ENCODE results near the gene NTPCR.
"Not testable (repeated sequence)": the region's sequence is repeated elsewhere in the genome, so short reads cannot be mapped to it uniquely, and the experiment has no call there.

Gene NTPCR, protein sequence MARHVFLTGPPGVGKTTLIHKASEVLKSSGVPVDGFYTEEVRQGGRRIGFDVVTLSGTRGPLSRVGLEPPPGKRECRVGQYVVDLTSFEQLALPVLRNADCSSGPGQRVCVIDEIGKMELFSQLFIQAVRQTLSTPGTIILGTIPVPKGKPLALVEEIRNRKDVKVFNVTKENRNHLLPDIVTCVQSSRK

DNA sequence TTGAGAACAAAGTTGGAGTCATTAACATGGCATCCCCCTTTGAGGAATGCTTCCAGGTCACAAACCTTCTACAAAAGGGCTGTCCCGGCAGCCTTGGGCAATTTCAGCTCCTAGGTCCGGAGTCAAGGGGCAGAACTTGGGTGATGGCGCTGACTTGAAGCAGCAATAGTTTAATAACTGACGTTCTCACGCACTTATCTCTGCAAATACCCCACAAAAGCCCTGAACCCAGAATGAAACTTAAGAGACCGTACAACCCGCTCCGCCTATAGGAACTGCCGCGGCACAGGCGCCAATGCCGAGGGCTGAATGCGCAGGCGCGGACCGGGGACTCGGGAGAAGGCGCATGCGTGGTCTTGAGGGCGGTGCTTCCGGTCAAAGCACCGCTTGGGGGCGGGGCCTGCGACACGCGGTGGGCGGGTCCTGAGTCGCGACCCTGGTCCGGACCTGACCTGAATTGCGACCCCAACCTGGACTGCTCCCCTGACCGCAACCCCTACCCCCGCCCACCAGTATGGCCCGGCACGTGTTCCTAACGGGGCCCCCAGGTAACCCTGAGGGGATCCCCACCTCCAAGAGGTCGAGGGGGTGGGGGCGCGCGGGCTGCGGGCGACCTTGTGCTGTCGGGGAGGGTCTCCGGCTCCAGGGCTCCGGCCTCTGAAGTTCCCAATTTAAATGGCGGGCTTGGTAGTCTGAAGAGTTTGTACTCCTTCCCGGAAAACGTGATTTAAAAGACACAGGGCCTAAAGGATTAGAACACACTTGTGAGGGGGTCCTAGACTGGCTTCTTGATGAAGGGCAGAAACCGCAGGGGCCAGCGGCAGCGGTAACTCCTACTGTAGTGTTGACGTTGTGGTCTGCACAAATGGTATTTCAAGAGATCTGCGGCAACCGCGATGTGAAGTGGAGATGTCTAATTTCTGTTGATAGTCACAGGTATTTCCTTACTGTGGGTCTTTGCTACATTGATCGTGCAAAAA is at the start of gene NTPCR:
NTPCR (plus strand) TSS at position 415 of the 980 bp plus-strand sequence; CDS start at position 515, 100 bp downstream.
- in situ Hi-C loops (cut with HindIII; ENCODE audit: low sequenced_read_pairs), result no loop called here

DNA sequence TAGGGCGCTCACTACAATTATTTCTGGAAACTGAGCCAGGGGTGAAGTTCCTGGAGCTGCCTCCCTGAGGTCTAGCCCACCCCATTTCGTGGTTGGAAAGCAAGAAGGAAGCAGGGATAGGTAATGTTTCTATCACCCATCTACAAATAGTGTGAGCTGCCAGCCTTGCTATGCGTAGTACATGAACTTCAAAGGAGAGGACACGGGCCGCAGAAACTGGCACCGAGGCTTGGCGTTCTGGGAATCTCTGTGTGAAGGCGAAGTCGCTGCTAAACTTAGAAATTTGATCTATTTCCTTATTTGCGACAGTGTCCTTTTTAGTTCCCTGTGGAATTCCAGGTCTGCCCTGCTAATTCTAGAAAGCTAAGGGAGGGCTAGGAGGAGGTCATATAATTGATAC is 49.6 kb upstream of the NTPCR start:
- in situ Hi-C loops (cut with HindIII; ENCODE audit: low sequenced_read_pairs), result no loop called here

DNA sequence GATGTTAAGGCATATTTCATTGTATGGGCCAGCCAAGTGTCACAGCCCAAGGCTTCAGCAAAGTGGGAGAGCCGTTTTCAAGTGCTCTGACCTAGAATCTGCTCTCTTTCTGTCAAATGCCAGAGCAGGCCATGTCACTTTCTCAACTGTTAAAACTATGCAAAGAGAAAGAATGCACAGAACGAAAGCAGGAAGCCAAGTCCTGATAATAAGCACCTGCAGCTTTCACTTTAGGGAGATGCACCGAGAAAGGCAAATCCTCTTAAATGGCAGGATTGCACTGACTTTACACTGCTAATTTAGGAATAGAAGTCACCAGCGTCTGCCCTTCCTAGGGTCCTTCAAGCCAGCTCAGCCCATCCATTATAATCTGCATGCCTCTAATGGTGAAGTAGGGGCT is 49.2 kb upstream of the NTPCR start:
- in situ Hi-C loops (cut with HindIII; ENCODE audit: low sequenced_read_pairs), result no loop called here

DNA sequence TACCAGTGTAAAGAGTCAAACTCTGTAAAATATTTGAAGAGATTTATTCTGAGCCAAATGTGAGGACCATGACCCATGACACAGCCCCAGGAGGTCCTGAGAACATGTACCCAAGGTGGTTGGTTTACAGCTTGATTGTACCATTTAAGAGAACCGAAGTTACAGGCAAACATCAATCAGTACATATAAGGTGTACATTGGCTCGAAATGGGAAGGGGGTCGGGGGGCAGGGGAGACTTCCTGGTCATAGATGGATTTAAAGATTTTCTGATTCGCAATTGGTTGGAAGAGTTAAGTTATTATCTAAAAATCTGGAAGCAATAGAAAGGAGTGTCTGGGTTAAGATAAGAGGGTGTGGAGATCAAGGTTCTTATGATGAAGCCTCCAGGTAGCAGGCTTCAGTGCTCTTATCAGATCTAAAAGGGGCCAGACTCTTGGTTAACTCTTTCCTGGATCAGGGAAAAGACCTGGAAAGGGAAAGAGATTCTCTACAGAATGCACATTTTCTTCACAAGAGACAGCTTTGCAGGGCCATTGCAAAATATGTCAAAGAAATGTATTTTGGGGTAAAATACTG is 47.5 kb upstream of the NTPCR start:
- in situ Hi-C loops (cut with HindIII; ENCODE audit: low sequenced_read_pairs), result no loop called here

DNA sequence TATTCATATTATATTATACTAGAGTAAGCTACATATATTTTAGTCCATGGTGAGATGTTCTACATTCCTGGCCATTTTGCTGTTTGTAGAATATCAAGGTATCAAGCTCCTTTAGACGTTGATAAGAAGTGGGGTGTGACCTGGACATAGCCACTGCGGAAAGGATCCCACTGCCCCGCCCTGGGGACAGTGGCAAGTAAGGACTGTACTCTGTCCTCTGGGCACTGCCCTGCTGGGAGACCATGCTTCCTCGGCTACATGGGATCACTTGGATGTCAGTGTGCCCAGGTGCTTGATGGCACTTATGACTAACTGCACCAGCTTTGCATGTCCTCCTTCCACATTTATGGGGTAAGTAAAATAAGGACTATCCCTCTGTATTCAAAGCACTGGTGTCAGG is 46.3 kb upstream of the NTPCR start:
- in situ Hi-C loops (cut with HindIII; ENCODE audit: low sequenced_read_pairs), result no loop called here

DNA sequence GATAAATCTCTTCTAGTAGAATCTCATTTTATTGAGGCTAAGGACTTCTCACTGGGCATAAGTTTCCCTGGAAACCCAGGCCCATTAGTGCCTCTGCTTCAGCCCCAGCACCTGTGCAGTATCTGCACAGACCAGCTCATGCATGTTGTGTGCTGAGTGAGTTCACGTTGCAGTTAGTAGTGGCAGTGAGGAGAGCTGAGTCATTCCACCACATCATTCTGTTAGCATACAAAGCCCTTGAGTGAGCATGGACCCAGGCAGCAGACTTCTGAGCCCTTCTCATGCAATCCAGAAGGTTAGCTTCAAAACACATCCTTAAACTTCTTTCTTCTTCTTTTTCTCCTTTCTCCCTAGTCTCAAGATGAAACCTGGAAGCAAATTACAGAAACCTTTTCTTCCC is 45.8 kb upstream of the NTPCR start:
- in situ Hi-C loops (cut with HindIII; ENCODE audit: low sequenced_read_pairs), result no loop called here

DNA sequence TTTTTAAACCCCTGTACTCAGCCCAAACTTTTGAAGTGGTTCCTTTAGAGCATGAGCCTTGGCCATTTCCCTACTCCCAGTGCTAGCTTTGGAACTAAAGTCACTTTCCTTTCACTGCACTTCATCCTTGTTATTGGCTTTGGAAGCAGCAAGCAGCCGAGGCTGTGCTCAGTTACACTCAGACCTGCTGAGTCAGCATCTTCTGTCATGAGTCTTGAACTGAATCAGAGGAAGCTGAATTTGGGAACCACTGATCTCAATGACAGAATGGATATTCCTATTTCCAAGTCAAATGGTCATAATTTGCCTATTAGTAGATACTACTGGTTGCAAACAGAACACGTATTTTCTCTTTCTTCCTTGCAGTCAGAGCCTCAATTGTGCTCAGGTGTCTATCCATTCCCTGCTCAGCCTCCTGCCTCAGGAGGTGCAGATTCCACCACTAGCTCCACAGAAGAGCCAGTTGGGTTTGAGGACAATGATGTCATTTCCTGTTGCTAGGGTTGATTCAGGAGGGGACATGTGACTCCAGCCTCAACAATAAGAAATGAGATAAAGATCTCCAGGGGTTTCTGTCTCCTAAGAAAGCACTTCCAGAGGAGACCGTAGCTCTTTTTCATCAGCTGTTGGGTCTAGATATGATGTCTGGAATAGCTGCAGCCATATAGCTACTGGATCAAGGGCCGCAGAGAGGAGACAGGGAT is 44.9 kb upstream of the NTPCR start:
- in situ Hi-C loops (cut with HindIII; ENCODE audit: low sequenced_read_pairs), result no loop called here

DNA sequence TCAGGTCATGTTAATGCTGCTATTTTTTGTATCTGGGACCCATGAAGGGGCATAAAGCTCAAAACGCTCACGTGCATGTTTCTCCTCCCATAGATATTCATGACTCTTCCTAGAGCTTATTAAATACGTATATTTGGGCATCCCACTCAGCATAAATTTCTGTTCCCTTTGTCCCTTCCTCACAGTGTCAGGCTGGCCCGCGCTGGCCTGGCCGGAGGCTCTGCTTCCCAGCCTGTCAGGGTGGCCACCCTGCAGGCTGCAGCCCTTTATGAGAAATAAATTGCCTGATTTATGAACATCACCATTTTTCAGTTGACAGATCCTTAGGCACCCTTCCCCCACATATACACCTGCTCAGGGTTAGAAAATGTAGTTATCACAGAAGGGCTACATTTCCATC is 44.0 kb upstream of the NTPCR start:
- in situ Hi-C loops (cut with HindIII; ENCODE audit: low sequenced_read_pairs), result no loop called here

DNA sequence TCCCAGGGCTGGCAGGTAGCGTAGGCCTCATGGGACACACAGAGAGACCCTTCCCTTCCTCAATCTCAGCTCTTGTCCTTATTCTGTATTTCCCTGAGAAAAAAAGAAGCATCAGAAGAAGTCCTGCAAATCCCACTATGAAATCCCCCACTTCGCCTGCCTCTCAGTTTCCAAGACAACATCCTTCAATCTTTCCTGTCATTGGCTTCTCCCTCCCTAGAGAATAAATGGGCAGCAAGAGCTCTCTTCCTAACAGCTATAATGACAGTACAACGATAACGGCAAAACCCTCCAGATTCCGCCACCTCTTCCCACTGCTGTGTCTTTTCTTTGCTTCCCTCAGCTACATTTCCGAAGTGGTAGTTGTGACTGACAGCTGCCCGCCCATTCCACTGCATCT is 41.6 kb upstream of the NTPCR start:
- in situ Hi-C loops (cut with HindIII; ENCODE audit: low sequenced_read_pairs), result no loop called here

DNA sequence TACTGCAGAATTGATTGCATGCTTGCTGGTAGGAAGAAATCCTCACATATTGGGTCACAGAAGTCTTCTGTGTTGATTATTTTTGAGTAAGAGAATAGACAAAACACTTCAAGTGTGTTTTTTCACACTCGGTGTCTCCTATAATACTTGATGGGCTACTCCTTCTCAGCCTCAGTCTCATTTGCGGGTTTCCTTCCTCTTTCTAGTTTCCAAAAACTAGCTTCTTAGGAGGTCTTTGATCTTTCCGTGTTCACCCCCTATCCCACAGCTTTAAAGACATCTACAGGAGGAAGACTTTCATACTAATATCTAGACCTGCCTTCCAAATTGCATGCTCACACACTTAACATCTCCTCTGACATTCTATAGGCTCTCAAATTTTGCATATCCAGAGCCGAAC is 40.7 kb upstream of the NTPCR start:
- in situ Hi-C loops (cut with HindIII; ENCODE audit: low sequenced_read_pairs), result no loop called here

DNA sequence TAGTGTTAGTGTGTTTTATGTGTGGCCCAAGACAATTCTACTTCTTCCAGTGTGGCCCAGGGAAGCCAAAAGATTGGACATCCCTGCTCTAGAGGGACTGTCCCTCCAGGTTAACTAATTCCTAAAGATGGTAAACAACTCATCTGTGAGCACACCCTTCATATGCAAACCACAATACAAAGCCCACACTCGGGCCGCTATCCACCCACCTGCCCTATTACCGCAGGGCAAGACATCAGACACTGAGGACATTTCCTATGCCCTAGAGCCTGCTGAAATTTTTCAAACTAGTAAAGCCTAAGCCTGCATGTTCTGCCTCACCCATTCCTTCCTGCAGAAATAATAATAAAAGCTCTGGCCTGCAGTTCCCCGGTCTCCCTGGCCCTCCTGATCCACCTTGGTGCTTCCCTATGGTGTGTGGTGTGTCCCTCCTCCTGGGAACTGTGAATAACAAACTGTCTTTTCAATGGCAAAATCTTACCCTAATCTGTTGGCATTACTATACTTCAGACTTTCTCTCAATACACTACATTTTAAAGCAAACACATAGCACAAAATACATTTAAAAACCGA is 39.3 kb upstream of the NTPCR start:
- in situ Hi-C loops (cut with HindIII; ENCODE audit: low sequenced_read_pairs), result no loop called here

DNA sequence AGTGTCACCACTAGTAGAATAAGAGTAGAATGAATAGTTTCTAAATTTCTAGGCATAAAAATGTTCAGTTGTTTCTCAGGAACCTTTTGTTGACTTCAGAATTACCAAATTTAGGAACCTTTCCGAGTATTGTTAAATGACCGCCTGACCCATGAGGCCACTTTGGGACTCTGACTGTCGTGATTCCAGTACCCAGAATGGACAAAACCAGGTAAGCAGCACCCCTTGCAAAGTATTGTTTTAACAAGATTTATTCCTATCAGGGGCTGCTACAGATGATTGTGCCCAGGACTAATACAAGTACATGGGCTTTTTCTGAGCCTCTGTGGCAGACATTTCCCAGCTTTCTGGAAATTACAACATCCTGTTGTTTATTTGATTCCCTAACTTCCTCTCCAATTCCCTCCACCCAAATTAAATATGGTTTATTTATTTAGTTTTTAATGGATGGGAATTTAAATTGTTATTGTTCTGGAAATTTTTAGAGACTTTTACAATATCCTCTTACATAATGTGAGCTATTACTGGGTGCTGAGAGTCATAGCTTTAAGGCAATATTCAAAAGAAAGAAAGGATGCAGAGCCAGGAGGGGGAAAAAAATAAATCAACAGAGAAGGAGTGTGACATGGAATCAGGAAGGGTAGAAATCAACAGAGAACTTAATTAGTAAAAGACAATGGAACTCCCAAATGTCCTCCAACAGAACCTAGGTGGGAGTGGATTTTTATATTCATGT is 37.4 kb upstream of the NTPCR start:
- in situ Hi-C loops (cut with HindIII; ENCODE audit: low sequenced_read_pairs), result no loop called here

DNA sequence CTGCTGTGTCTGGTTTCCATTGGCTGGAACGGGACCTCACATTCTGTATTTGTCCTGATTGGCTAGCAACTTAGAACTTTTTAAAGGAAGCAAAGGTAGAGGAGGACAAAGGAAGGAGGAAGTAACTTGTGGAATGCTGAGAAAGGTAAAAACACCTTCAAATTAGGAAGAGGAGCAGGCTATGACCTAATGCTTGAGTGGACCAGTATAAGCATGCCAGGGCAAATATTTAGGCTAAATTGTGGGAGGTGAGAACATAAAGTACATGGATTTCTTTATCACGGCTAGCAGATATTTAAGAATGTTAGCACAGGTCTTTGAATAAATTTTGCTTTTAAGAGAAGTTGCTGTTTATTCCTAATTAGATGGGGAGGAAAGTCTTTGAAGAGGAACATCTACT is 36.1 kb upstream of the NTPCR start:
- in situ Hi-C loops (cut with HindIII; ENCODE audit: low sequenced_read_pairs), result not testable (repeated sequence)

DNA sequence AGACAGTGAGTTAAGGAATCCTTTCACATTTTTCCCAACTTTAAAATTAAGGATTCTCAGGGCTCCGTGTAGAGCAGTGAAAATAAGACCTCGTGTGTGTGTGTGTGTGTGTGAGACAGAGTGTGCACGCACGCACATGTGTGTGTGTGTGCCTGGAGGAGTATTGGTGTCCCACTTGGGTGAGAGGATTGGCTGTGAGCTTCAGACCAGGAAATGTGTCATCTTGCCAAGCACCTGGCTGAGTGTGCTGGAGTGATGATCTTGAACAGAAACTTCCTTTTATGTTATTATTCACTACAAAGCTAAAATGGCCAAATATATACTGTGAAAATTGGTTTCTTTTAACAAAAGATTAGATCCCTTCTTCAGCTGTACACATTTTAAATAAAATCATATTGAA is 35.2 kb upstream of the NTPCR start:
- in situ Hi-C loops (cut with HindIII; ENCODE audit: low sequenced_read_pairs), result no loop called here

DNA sequence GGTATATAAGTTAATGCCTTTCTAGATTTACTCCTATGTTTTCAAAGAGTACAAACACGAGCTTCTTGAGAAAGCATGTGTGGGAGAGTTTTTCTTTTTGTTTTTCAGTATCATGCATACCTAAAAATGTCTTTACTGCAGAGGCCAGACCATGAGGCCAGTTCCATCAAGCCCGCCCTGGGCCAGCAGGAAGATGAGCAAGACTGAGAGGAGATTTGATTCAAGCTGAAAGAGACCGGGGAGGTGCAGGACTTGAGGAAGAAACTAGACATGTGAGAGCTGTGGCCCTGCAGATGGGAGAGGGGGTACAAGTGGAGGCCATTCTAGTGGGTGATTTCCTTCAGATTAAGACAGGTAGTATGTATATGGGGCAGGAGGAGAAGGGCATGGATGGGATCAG is 33.4 kb upstream of the NTPCR start:
- in situ Hi-C loops (cut with HindIII; ENCODE audit: low sequenced_read_pairs), result no loop called here

DNA sequence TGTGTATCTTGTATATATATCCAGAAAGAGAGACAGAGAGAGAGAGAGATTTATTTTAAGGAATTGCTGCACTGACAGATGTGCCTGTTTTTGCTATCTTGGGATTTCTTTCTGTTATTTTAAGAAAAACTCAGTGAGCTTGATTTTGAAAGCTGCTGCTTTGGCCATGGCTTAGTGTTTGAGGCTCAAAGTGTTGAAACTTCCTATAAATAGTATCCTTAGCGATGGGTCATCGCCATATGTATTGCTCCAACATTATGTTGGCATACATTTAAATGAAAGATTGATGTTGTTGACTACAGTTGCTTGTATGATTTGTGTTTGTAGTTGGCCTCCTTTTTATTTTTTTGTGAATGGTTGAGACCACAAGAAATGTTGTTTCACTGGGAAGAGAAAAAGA is 29.0 kb upstream of the NTPCR start:
- in situ Hi-C loops (cut with HindIII; ENCODE audit: low sequenced_read_pairs), result no loop called here

DNA sequence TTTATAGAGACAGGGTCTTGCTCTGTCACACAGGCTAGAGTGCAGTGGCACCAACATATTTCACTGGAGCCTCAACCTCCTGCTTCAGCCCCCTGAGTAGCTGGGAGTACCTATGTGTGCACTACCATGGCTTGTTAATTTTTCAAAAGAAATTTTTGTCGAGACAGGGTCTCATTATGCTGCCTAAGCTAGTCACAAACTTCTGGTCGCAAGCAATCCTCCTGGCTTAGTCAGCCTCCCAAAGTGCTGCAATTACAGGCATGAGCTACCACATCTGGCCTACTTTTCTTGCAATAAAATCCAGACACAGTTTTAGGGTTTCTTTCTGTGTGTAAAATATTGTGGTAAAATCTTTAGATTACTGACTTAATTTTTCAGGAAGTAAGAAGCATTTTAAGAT is 27.9 kb upstream of the NTPCR start:
- in situ Hi-C loops (cut with HindIII; ENCODE audit: low sequenced_read_pairs), result no loop called here

DNA sequence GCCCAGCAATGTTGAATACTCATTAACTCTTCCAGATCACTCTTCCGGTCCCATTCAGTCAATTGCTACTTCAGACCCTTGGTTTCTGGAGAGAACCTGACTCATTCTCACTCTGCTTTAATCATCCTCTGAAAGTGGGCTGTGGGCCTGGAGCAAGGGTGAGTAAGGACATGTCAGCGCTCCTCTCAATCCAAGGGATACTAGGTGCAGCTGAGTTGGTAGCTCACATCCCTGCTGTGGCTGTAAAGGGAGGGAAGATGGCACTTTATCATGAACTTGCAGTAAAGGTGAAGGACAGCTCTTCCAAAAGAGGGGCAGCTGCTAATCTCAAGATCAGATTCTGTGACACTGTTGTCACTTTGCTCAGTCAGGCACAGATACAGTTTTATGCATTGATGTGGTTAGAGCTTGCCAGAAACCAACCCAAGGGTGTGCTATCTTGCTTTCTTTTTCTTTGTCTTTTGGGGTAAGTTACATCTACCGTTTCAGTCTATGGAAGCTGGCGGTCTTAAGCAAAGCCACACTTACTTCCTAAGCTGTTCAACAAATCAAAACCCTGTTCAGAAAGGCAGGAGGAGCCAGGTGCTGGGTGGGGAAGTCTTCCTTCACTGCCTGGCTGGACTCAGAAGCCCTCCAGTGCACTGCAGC is 26.5 kb upstream of the NTPCR start:
- in situ Hi-C loops (cut with HindIII; ENCODE audit: low sequenced_read_pairs), result no loop called here

DNA sequence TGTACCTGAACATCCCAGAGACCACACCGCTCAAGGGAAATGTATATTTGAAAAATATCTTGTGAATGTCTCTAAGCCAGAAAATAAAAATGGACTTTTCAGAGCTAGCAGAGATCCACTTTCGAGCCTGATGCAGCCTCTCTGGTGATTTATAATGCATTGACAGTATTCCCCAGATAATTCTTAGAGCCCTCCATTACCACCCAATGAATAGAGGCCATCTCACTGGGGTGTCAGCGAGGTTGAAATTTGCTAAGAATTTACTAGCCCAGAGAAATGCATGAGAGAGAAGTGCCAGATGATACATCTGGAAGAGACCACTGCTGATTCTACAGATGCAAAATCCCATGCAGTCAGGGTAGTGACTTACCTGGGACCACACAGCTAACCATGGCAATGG is 25.5 kb upstream of the NTPCR start:
- in situ Hi-C loops (cut with HindIII; ENCODE audit: low sequenced_read_pairs), result no loop called here
